Osteocyte (in vitro differentiated cells): ENCODE measurements around the gene KRTAP12-3. TPM values are rescaled to one million over a fixed set of nuclear protein-coding genes. Genes with fewer than 3 reads are reported as not detected.
A peak's percentile ranks its signal among the peaks of the same experiment; 100 is the strongest.
"Not testable (repeated sequence)": the region's sequence is repeated elsewhere in the genome, so short reads cannot be mapped to it uniquely, and the experiment has no call there.

ENCODE experiments used
- DNase-seq: peaks from one replicate; pipeline ENCODE4 v3.0.0; 2021; ENCODE audit warnings: mixed read lengths; ENCODE audit not compliant: unreplicated experiment; ENCODE audit errors: extremely low spot score
- H3K27ac Mint-ChIP-seq: one replicate; pipeline ENCODE4 v1.8.0; 2021; ENCODE audit warnings: mild to moderate bottlenecking, mixed read lengths; ENCODE audit not compliant: unreplicated experiment
- H3K27me3 Mint-ChIP-seq: one replicate; pipeline ENCODE4 v1.8.0; 2021; ENCODE audit warnings: mixed read lengths; ENCODE audit not compliant: unreplicated experiment
- H3K36me3 Mint-ChIP-seq: one replicate; pipeline ENCODE4 v1.8.0; 2021; ENCODE audit warnings: mixed read lengths; ENCODE audit not compliant: unreplicated experiment
- H3K4me1 Mint-ChIP-seq: one replicate; pipeline ENCODE4 v1.8.0; 2021; ENCODE audit warnings: mixed read lengths; ENCODE audit not compliant: unreplicated experiment
- H3K4me3 Mint-ChIP-seq: one replicate; pipeline ENCODE4 v1.8.0; 2021; ENCODE audit warnings: mild to moderate bottlenecking, moderate library complexity, mixed read lengths; ENCODE audit not compliant: unreplicated experiment
- H3K9me3 Mint-ChIP-seq: one replicate; pipeline ENCODE4 v1.8.0; 2021; ENCODE audit warnings: mixed read lengths; ENCODE audit not compliant: unreplicated experiment
- CTCF ChIP-seq: fragments of 200-600 bp; sonication (generic); IDR thresholded peaks from 2 replicates; pipeline ENCODE4 v1.5.0; 2021; ENCODE audit warnings: antibody characterized with exemption, mild to moderate bottlenecking, moderate library complexity
- total RNA-seq: library from RNA; stranded (reverse); gene quantifications from 2 replicates; pipeline ENCODE4 v1.2.1, GENCODE V29; 2021

KRTAP12-3 gene
- total RNA-seq, 1 donor from 2014 or later: not detected

GRCh38 chr21:44637018-44637850 is 20.5 kb upstream of the KRTAP12-3 start, which contains the start of gene KRTAP10-10:
KRTAP10-10 (plus strand) TSS chr21:44637356; CDS start chr21:44637418, 62 bp downstream.
- DNase-seq: peak; percentile 80
- H3K4me1 Mint-ChIP-seq: no peaks in the 10 kb centered on the region
- no peak within 1 kb of the TSS for H3K27ac Mint-ChIP-seq

DNA sequence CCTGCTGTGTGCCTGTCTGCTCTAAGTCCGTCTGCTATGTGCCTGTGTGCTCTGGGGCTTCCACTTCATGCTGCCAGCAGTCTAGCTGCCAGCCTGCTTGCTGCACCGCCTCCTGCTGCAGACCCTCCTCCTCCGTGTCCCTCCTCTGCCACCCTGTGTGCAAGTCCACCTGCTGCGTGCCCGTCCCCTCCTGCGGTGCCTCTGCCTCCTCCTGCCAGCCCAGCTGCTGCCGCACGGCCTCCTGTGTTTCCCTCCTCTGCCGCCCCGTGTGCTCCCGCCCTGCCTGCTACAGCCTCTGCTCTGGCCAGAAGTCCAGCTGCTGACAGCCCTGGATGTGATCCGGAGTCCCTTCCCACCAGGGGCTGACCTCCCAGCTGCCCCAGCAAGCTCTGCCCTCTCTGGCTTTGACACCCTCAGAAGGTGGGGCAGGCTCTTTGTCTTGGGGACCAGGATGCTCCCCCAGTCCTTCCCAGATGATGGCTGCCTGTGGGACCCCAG is 19.8 kb upstream of the KRTAP12-3 start:
- not testable (repeated sequence) for H3K36me3 Mint-ChIP-seq, H3K4me1 Mint-ChIP-seq, H3K9me3 Mint-ChIP-seq, H3K4me3 Mint-ChIP-seq, H3K27ac Mint-ChIP-seq
- DNase-seq: peak; percentile 63
- peaks cover 16% of the 10 kb centered on the region for H3K27me3 Mint-ChIP-seq

More at GRCh38 chr21:44637018-44637850, 20.5 kb upstream of the KRTAP12-3 start, which contains the start of gene KRTAP10-10:
- Mint-ChIP-seq H3K9me3 (peaks cover 12% of the 10 kb centered on the region), H3K4me3 (no peak within 1 kb of the TSS), H3K27me3 (peaks cover 16% of the 10 kb centered on the region), H3K36me3 (no peaks in the 10 kb centered on the region)
- TF ChIP-seq CTCF: no peak

DNA sequence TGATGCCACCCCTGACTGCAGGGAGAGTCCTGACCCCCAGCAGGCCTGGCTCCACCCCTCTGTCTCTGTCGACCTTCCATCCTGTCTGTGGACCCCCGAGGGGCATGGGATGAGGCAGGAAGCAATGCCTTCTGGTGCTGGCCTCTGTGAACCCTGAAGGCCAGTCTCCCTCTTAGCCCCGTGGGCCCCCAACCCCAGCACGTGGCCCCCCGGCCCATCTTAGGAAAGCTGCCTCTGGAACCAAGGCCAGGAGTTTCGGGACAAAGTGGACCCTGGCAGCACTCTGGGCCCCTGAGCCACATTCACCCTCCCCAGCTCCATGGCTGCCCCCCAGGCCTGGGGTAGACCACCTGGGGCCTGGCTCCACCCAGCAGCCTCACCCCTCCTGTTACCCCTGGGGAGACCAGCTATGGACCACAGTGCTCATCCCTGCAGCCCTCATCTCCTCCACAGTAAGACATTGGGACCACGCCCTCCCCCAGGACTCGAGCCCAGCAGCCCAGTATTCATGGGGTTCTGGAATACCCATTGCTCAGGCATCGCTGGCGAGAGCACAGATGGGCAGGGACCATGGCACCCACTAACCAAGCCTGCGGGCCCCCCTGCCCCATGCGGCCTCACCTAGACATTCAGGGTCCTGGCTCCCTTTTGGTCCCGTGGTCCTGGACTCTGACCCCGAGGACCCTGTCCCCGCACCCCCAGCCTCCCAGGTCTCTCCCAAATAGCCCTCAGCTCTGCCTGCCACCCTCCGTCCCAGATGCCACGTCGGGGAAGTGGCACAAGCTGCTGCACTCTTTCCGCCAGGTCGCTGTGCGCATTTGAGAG is 19.0 kb upstream of the KRTAP12-3 start:
- H3K4me3 Mint-ChIP-seq, H3K4me1 Mint-ChIP-seq, H3K27ac Mint-ChIP-seq, H3K36me3 Mint-ChIP-seq: not testable (repeated sequence)
- Mint-ChIP-seq H3K27me3 (peaks cover 16% of the 10 kb centered on the region), H3K9me3 (peaks cover 14% of the 10 kb centered on the region)
- DNase-seq: peak; percentile 65

DNA sequence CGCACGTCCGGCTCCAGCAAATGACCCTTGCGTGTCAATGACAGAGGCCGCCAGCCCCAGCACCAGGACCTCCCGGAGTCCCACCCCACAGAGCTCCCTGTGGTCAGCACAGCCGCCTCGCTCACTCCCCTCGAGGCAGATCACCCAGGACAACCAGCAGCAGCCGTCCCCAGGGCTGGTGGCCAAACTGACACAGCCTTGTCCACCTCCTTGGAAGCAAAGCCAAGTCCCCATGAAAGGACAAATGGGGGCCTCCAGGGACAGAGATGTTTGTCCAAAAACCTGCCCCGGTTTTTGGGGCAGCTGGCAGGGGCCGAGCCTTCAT is 18.4 kb upstream of the KRTAP12-3 start:
- Mint-ChIP-seq H3K9me3 (peaks cover 19% of the 10 kb centered on the region), H3K4me3 (no peak overlapping the region), H3K4me1 (no peaks in the 10 kb centered on the region), H3K36me3 (no peaks in the 10 kb centered on the region), H3K27me3 (peaks cover 16% of the 10 kb centered on the region), H3K27ac (no peak overlapping the region)
- TF ChIP-seq CTCF: no peak
- DNase-seq: peak; percentile 83

GRCh38 chr21:44640761-44641160 is 17.0 kb upstream of the KRTAP12-3 start:
- DNase-seq: peak; percentile 57
- H3K9me3 Mint-ChIP-seq: peaks cover 29% of the 10 kb centered on the region
- no peaks in the 10 kb centered on the region for H3K36me3 Mint-ChIP-seq
- TF ChIP-seq CTCF: no peak
- no peak overlapping the region for H3K4me3 Mint-ChIP-seq
- H3K27ac Mint-ChIP-seq: no peak overlapping the region
- peaks cover 11% of the 10 kb centered on the region for H3K27me3 Mint-ChIP-seq
- no peaks in the 10 kb centered on the region for H3K4me1 Mint-ChIP-seq
